ENCODE data around the gene PNKP.

PNKP gene

DNA sequence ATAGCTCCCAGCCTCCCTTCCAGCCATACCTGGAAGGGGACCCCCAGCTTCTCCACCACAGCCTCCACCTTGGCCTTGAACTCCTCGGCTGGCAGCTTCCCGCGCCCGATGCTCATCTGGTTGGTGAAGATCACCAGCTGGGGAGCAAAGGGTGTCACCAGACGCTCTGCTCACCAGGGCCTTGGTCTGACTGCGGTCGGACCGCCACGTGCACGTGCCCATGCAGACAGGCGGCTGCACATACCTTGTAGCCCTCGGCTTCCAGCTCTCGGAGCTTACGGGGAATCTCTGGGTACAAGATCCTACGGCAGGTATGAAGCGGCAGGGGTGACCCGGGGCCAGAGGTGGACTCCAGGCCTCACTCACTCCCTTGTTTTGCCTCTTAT is 3.4 kb downstream of the PNKP start (continued):
- TF ChIP-seq ZNF70 (CRISPR knock-in tag; IDR thresholded peaks at IDR 0.05) (no peak), ZC3H10 (CRISPR knock-in tag; IDR thresholded peaks at IDR 0.05) (no peak), ZNF565 (CRISPR knock-in tag; conservative IDR thresholded peaks at IDR 0.05; ENCODE audit: low read depth) (no peak), PPARA (CRISPR knock-in tag; IDR thresholded peaks at IDR 0.05; ENCODE audit: borderline replicate concordance) (no peak), ZFP30 (CRISPR knock-in tag; IDR thresholded peaks at IDR 0.05) (no peak), SNAI2 (CRISPR knock-in tag; IDR thresholded peaks at IDR 0.05) (no peak), GLIS3 (CRISPR knock-in tag; IDR thresholded peaks at IDR 0.05) (no peak), ESRRG (CRISPR knock-in tag; IDR thresholded peaks at IDR 0.05) (no peak), ISL1 (CRISPR knock-in tag; IDR thresholded peaks at IDR 0.05) (no peak), ZNF8 (CRISPR knock-in tag; IDR thresholded peaks at IDR 0.05) (no peak), OSR1 (CRISPR knock-in tag; IDR thresholded peaks at IDR 0.05) (no peak), CSDC2 (CRISPR knock-in tag; IDR thresholded peaks at IDR 0.05) (no peak)
- TF ChIP-seq, protein P1, sequence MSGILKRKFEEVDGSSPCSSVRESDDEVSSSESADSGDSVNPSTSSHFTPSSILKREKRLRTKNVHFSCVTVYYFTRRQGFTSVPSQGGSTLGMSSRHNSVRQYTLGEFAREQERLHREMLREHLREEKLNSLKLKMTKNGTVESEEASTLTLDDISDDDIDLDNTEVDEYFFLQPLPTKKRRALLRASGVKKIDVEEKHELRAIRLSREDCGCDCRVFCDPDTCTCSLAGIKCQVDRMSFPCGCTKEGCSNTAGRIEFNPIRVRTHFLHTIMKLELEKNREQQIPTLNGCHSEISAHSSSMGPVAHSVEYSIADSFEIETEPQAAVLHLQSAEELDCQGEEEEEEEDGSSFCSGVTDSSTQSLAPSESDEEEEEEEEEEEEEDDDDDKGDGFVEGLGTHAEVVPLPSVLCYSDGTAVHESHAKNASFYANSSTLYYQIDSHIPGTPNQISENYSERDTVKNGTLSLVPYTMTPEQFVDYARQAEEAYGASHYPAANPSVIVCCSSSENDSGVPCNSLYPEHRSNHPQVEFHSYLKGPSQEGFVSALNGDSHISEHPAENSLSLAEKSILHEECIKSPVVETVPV (CRISPR knock-in tag; IDR thresholded peaks at IDR 0.05): no peak

DNA sequence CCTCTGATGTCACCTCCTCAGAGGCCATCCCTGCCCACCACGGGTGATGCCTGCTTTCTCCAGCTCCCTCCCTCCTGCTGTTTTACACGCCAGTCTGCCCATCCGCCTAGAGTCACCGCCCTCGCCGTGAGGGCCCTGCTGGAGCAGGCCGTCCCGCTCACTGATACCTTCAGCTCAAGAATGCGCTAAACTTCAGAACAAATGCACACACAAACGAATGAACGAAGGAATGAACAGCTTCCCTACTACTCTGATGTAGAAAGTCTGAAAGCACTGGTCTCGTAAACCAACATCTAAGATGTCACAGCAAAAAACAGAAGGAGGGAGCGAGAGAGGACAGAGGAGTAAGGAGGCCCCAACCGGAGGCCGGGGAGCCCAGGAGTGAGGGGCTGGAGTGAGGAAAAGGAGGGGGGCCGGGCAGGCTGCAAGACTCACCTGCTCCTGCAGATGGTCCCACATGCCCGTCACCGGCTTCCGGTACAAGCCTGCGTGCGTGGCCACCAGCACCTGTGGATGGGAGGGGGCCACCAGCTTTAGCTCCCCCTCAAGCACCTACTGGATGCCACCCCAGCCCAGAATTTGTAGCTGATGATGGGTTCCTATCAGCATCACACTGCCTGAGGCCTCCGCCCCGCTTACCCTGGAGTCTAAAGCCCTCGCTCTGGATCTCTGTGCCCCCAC is 4.0 kb downstream of the PNKP start:
- TF ChIP-seq ZFP3 (CRISPR knock-in tag; IDR thresholded peaks at IDR 0.05): no peak
- TF ChIP-seq BACH2 (CRISPR knock-in tag; IDR thresholded peaks at IDR 0.05; ENCODE audit: borderline replicate concordance): no peak
- TF ChIP-seq SNAI2 (CRISPR knock-in tag; IDR thresholded peaks at IDR 0.05): no peak
- no peak for TF ChIP-seq GLIS3 (CRISPR knock-in tag; IDR thresholded peaks at IDR 0.05)
- no peak for TF ChIP-seq PPARA (CRISPR knock-in tag; IDR thresholded peaks at IDR 0.05; ENCODE audit: borderline replicate concordance)
- TF ChIP-seq RARB (CRISPR knock-in tag; IDR thresholded peaks at IDR 0.05): no peak
- TF ChIP-seq, protein P2, sequence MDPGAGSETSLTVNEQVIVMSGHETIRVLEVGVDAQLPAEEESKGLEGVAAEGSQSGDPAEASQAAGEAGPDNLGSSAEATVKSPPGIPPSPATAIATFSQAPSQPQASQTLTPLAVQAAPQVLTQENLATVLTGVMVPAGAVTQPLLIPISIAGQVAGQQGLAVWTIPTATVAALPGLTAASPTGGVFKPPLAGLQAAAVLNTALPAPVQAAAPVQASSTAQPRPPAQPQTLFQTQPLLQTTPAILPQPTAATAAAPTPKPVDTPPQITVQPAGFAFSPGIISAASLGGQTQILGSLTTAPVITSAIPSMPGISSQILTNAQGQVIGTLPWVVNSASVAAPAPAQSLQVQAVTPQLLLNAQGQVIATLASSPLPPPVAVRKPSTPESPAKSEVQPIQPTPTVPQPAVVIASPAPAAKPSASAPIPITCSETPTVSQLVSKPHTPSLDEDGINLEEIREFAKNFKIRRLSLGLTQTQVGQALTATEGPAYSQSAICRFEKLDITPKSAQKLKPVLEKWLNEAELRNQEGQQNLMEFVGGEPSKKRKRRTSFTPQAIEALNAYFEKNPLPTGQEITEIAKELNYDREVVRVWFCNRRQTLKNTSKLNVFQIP (CRISPR knock-in tag; IDR thresholded peaks at IDR 0.05; ENCODE audit: borderline replicate concordance, low read depth): no peak
- no peak for TF ChIP-seq ZC3H10 (CRISPR knock-in tag; IDR thresholded peaks at IDR 0.05)
- TF ChIP-seq ARNTL (CRISPR knock-in tag; IDR thresholded peaks at IDR 0.05; ENCODE audit: borderline replicate concordance, low read depth): no peak
- TF ChIP-seq, protein P1 (CRISPR knock-in tag; IDR thresholded peaks at IDR 0.05): no peak
- no peak for TF ChIP-seq TCF4 (CRISPR knock-in tag; IDR thresholded peaks at IDR 0.05; ENCODE audit: borderline replicate concordance)
- TF ChIP-seq OSR1 (CRISPR knock-in tag; IDR thresholded peaks at IDR 0.05): no peak
- TF ChIP-seq ZNF565 (CRISPR knock-in tag; conservative IDR thresholded peaks at IDR 0.05; ENCODE audit: low read depth): no peak
- no peak for TF ChIP-seq ESRRG (CRISPR knock-in tag; IDR thresholded peaks at IDR 0.05)
- TF ChIP-seq CSDC2 (CRISPR knock-in tag; IDR thresholded peaks at IDR 0.05): no peak
- TF ChIP-seq, protein P3, sequence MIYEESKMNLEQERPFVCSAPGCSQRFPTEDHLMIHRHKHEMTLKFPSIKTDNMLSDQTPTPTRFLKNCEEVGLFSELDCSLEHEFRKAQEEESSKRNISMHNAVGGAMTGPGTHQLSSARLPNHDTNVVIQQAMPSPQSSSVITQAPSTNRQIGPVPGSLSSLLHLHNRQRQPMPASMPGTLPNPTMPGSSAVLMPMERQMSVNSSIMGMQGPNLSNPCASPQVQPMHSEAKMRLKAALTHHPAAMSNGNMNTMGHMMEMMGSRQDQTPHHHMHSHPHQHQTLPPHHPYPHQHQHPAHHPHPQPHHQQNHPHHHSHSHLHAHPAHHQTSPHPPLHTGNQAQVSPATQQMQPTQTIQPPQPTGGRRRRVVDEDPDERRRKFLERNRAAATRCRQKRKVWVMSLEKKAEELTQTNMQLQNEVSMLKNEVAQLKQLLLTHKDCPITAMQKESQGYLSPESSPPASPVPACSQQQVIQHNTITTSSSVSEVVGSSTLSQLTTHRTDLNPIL (CRISPR knock-in tag; IDR thresholded peaks at IDR 0.05; ENCODE audit: low read depth): no peak
- TF ChIP-seq, protein P4, sequence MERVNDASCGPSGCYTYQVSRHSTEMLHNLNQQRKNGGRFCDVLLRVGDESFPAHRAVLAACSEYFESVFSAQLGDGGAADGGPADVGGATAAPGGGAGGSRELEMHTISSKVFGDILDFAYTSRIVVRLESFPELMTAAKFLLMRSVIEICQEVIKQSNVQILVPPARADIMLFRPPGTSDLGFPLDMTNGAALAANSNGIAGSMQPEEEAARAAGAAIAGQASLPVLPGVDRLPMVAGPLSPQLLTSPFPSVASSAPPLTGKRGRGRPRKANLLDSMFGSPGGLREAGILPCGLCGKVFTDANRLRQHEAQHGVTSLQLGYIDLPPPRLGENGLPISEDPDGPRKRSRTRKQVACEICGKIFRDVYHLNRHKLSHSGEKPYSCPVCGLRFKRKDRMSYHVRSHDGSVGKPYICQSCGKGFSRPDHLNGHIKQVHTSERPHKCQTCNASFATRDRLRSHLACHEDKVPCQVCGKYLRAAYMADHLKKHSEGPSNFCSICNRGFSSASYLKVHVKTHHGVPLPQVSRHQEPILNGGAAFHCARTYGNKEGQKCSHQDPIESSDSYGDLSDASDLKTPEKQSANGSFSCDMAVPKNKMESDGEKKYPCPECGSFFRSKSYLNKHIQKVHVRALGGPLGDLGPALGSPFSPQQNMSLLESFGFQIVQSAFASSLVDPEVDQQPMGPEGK (CRISPR knock-in tag; IDR thresholded peaks at IDR 0.05; ENCODE audit: borderline replicate concordance): no peak
- TF ChIP-seq ZNF70 (CRISPR knock-in tag; IDR thresholded peaks at IDR 0.05): no peak
- no peak for TF ChIP-seq TOX (CRISPR knock-in tag; IDR thresholded peaks at IDR 0.05; ENCODE audit: borderline replicate concordance)
- TF ChIP-seq ZNF8 (CRISPR knock-in tag; IDR thresholded peaks at IDR 0.05): no peak
- ATAC-seq: no peak

All from SK-N-SH treated with all-trans-retinoic acid at 6 μM for 48 hours (cell line).